ENCODE results near the gene HOXA10.

DNA sequence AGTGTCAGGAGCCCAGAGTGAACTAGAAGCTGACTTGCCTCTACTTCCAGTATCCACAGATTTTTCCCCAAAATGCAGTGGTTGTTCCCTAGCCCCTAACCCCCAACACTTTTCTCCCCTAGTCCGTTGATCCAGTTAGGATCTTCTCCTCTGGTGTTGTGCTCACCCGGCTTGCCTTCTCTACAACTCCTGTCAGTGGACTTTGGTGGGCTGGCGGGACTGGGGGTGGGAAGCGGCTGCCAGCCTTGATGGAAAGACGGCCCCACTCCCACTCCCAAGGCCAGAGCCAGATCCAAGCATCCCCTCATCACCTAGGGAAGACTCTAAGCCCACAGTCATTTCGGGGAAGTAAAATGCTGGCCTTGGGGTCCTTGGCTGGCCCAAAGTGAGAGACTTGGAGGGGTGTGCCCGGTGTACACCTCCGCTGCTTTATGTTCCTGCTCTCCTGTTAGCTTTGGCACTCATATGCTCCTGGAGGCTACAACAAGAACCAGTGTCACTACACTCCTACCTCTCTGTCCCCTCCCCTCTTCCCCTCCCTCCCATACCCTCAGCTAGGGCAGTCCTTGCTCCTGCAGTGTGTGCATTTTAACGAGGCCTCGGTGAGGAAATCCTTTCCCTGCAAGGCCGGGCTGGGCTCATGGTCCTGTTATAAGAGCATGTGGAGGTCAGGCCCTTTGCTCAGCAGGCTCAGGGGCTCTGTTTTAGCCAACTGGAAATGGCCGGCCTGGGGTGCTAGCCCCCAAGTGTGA lies 930 bp upstream of the HOXA10 start:
- TF ChIP-seq POLR2A (IDR thresholded peaks at IDR 0.05; ENCODE audit: low read length) (no peak), GATA1 (IDR thresholded peaks at IDR 0.05; ENCODE audit: low read depth, low read length) (no peak)
